HFFc6 (cell line): ENCODE data around the gene MAP2K5. TPM values are rescaled to one million over a fixed set of nuclear protein-coding genes. Genes with fewer than 3 reads are reported as not detected.

ENCODE experiments used
- DNase-seq: peaks from one replicate; pipeline ENCODE4 v3.0.0-alpha.2; 2018
- H3K27ac Mint-ChIP-seq: 2 replicates; pipeline ENCODE4 v1.8.0; 2020; ENCODE audit warnings: mild to moderate bottlenecking, mixed read lengths
- H3K27me3 Mint-ChIP-seq: 2 replicates; pipeline ENCODE4 v1.8.0; 2021; ENCODE audit warnings: mild to moderate bottlenecking, moderate library complexity, mixed read lengths; ENCODE audit not compliant: insufficient read depth
- H3K36me3 Mint-ChIP-seq: 2 replicates; pipeline ENCODE4 v1.8.0; 2021; ENCODE audit warnings: low read depth, mixed read lengths
- H3K4me1 Mint-ChIP-seq: 2 replicates; pipeline ENCODE4 v1.8.0; 2020; ENCODE audit warnings: low read depth, mixed read lengths
- H3K4me3 Mint-ChIP-seq: 2 replicates; pipeline ENCODE4 v1.8.0; 2020; ENCODE audit warnings: mild to moderate bottlenecking, moderate library complexity, mixed read lengths
- H3K9me3 Mint-ChIP-seq: 2 replicates; pipeline ENCODE4 v1.8.0; 2020; ENCODE audit warnings: mild to moderate bottlenecking, mixed read lengths
- long read RNA-seq: library from polyadenylated mRNA; unstranded; transcript quantifications from one replicate; pipeline ENCODE4 v2.0.0, GENCODE V29; 2019
- total RNA-seq, 6 experiments: library from RNA; stranded (reverse); fragmentation: NEBNext Ultra II Directional; extraction: Animal tissue kit (Norgen Biotek cat#: 25700); gene quantifications; 2 replicates in 1 of 6; 3 replicates in 5 of 6; pipeline ENCODE4 v1.2.3, GENCODE V29; 2021
- TF ChIP-seq, protein P1 (sequence below): fragments of 200-600 bp; sonication (generic); IDR thresholded peaks from 2 replicates; pipeline ENCODE4 v1.5.0; 2021; ENCODE audit warnings: antibody characterized with exemption, mild to moderate bottlenecking

Gene MAP2K5
- total RNA-seq = 10 to 100 TPM; 10.2 to 14.3 (median 13.3) TPM
- long read RNA-seq, transcript MAP2K5-201 (22 exons, 2,347 nt) = major isoform, 10 of 17 reads
- long read RNA-seq, partial matches to known transcripts = 3 of 17 reads
- long read RNA-seq, other reads (novel, unspliced or antisense) = 2 of 17 reads

DNA sequence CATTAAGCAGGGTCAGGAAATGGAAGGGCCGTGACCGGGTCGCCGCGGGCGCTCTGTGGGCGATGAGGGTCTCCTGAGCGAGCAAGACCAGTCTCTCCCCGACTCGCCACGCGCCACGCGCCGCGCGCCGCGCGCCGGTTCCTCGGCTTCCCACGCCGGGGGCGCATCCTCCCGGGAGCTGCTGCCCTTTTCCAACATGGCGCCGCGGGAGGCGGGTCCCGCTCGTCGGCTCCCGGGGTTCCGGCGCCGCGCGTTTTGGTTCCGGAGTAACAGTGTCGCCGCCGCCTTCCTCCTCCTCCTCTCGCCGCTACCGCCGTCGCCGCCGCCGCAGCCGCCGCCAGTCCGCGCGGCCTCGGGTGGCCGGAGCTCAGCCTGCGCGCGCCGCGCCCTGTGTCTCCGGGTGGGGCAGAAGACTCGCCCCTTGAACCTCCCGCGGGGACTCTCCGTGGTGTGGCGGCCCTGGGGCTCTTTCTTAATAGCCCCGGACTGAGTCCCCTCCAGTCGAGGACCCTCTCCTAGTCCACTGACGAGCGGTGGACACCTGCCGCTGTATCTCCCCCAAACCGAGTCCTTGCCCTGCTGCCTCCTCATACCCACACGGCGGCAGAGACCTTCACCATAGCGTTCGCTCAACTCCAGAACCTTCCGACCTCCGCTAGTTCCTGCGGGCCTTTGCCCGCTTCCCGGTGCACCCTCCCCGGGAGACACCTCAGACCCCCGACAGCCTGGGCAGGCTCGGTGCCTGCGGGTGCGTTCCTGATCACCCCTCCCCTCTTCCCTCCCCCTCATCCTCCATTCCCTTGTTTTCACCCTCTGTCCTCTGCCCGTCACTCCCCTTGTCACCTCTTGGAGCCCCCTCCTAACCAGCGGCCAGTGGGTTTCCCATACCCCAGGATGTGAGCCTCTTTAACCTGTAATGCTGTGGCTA lies at the start of gene MAP2K5:
Gene MAP2K5, plus strand, starts transcription at position 284 of the 928 bp plus-strand sequence. Its CDS starts 633 bp downstream, at position 917.
- peak within 1 kb of the TSS; percentile 92 for H3K27ac Mint-ChIP-seq
- DNase-seq = peak; percentile 60
- H3K4me1 Mint-ChIP-seq = peaks cover 36% of the 10 kb centered on the region
- no peaks in the 10 kb centered on the region; the same call in 1 of the 2 replicates for H3K27me3 Mint-ChIP-seq
- TF ChIP-seq, protein P1, sequence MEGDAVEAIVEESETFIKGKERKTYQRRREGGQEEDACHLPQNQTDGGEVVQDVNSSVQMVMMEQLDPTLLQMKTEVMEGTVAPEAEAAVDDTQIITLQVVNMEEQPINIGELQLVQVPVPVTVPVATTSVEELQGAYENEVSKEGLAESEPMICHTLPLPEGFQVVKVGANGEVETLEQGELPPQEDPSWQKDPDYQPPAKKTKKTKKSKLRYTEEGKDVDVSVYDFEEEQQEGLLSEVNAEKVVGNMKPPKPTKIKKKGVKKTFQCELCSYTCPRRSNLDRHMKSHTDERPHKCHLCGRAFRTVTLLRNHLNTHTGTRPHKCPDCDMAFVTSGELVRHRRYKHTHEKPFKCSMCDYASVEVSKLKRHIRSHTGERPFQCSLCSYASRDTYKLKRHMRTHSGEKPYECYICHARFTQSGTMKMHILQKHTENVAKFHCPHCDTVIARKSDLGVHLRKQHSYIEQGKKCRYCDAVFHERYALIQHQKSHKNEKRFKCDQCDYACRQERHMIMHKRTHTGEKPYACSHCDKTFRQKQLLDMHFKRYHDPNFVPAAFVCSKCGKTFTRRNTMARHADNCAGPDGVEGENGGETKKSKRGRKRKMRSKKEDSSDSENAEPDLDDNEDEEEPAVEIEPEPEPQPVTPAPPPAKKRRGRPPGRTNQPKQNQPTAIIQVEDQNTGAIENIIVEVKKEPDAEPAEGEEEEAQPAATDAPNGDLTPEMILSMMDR = no peak
- peak within 1 kb of the TSS; percentile 96 for H3K4me3 Mint-ChIP-seq
- no peaks in the 10 kb centered on the region for H3K9me3 Mint-ChIP-seq
- peaks cover 13% of the 10 kb centered on the region for H3K36me3 Mint-ChIP-seq

DNA sequence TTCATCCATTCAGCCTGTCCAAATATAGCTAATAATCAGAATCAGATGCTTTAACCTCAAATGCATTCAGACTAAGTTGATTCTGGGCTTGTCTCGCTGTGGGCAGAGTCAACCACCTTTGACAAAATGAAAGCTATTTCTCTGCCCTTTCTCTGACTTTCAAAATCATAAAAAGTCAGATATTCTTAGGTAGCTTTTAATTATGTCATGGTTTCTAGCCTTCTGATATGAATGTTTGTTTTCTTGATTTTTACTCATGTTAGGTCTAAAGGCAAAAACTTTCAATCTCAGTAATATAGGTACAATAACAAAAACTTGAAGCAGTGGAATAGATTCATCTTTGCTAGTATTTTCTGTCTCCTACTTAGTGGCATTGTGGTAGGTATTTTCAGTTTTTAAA lies 46.9 kb upstream of the MAP2K5 start:
- no peak for DNase-seq
- H3K27me3 Mint-ChIP-seq = peaks cover 4% of the 10 kb centered on the region
- no peak overlapping the region for H3K27ac Mint-ChIP-seq
- TF ChIP-seq, protein P1 = no peak
- H3K36me3 Mint-ChIP-seq = no peaks in the 10 kb centered on the region
- H3K4me1 Mint-ChIP-seq = no peaks in the 10 kb centered on the region
- H3K9me3 Mint-ChIP-seq = no peaks in the 10 kb centered on the region
- no peak overlapping the region for H3K4me3 Mint-ChIP-seq

DNA sequence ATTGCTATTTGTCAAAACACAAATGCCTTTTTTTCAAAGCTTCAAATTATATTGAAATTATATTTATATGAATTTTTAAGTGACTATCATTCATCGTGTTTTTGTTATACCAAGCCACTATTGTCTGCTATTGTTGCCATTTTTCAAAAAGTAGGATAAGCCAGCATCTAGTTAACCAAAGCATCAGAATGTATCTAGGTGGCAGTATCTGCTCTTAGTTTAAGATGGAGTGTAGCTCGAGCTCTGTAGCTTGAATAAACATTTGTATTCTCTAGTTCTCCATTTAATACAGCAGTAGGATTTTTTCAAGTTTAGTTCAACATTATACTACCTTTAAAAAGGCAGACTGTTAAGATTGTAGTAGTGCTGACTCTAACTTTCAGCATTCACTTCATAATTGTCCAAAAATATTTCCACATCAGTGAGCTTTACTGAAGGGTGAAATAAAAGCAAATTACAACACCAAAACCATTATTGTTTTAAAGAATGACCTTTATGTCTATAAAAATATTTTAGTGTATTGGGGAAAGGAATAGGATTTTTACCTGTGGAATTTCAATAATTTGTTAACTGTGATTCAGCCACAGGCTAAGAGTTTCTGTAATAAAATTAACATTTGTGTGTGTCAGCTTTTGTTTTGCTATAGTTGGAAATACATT lies 41.2 kb upstream of the MAP2K5 start:
- Mint-ChIP-seq H3K9me3 (no peaks in the 10 kb centered on the region), H3K4me3 (no peak overlapping the region), H3K27ac (no peak overlapping the region), H3K36me3 (no peaks in the 10 kb centered on the region), H3K4me1 (peaks cover 45% of the 10 kb centered on the region), H3K27me3 (no peaks in the 10 kb centered on the region; the same call in 1 of the 2 replicates)
- TF ChIP-seq, protein P1 = peak; percentile 68
- peak; percentile 48 for DNase-seq

DNA sequence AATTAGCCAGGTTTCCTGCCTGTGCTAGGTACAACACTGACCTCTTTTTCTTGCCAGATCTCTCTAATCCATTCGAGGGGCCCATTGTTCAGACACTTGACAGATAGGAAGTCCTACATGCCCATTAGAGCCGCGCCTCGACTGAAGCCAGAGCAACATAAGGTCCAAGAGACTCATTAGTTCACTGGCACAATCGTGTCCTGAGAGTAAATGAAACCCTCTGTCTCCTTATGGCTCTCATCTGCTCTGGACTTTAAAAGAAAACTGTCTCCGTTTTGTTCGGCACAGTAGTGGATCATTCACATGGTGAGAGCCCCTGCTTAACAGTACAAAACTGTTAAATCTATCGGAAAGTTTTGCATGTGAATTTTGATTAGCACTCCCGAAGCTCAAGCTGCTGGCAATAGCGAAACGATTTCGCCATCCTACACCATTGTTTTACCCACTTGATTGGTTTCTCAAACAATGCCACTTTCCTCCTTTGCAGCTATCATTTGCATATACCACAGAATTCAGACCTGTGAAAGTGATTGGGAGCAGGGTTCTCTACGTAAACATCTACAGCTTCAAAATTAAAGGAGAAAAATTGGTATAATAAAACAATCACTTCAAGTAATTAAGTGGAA lies 40.6 kb upstream of the MAP2K5 start:
- Mint-ChIP-seq H3K27ac (no peak overlapping the region), H3K27me3 (no peaks in the 10 kb centered on the region; the same call in 1 of the 2 replicates), H3K9me3 (no peaks in the 10 kb centered on the region), H3K36me3 (no peaks in the 10 kb centered on the region), H3K4me1 (peaks cover 45% of the 10 kb centered on the region), H3K4me3 (no peak overlapping the region)
- TF ChIP-seq, protein P1 = no peak
- no peak for DNase-seq

DNA sequence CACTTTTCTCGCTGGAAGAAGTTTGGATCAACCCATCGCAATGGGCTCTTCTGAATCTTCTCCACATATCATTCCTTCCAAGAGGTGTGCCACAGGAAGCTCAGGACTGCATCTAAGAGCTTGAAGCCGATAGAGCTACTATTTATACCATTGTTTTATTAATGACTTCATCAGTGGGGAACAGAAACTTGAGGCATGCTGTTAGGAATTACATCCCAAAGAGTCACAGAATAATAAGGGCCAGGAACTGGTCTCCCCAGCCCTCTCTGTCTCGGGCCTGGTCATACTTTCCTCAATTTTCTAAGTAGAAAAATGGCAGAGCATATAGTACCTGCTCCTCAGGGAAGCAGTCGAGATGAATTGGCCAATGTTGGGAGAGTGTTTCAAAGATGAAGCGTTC lies 38.4 kb upstream of the MAP2K5 start:
- TF ChIP-seq, protein P1 = no peak
- Mint-ChIP-seq H3K4me3 (peak overlapping the region; percentile 18; the same call in 1 of the 2 replicates), H3K4me1 (peaks cover 57% of the 10 kb centered on the region), H3K27ac (peak overlapping the region; percentile 66), H3K9me3 (no peaks in the 10 kb centered on the region), H3K27me3 (no peaks in the 10 kb centered on the region), H3K36me3 (no peaks in the 10 kb centered on the region)
- no peak for DNase-seq
